Activated CD8-positive, alpha-beta memory T cell treated with anti-CD3 and anti-CD28 coated beads, Interleukin-2, amount 50 U/mL, for 24 hours (primary cell): Measurements from ENCODE around the gene BMERB1.
"Not testable (repeated sequence)": the region's sequence is repeated elsewhere in the genome, so short reads cannot be mapped to it uniquely, and the experiment has no call there.

Experiments
- DNase-seq: peaks from one replicate; pipeline ENCODE4 v3.0.0-alpha.2; 2020; ENCODE audit errors: extremely low read depth

Gene BMERB1

DNA sequence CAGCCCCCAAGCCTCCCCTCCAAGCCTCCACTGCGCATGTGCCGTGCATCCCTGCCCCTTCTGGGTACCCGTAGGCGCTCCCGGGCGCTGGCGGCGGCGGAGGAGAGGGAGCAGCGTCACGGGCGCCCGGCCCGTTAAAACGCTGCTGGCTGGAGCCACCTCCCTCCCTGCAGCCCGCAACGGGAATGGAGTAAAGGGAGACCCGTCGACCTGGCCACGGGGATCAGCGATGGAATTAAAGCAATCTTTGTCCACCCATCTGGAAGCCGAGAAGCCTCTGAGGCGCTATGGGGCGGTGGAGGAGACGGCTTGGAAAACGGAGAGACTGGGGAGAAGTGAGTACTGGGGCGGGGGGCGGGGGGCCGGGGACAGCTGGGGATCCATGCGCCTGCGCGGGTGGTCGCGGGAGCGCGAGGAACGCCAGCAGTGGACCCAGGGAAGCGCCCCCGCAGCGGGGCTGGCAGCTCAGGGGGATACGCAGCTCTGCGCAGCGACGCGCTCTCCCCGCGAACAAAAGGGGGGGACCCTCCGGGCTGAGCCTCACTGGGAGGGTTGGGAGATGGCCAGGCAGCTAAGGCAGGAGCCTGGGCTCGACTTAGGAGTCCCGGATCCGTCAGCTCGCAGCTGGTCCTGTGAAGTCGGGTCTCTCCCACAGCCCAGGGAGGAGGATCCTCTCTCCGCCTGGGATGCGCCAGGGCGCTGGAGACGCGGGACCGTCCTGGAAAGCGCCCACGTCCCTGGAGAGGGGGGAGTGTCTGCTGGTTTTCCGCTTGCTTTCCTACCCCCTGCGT lies at the start of gene BMERB1:
TSS of gene BMERB1 (plus strand) at position 164 of the 791 bp plus-strand sequence. CDS start at position 230, 66 bp downstream.
- DNase-seq, result peak; percentile 41

DNA sequence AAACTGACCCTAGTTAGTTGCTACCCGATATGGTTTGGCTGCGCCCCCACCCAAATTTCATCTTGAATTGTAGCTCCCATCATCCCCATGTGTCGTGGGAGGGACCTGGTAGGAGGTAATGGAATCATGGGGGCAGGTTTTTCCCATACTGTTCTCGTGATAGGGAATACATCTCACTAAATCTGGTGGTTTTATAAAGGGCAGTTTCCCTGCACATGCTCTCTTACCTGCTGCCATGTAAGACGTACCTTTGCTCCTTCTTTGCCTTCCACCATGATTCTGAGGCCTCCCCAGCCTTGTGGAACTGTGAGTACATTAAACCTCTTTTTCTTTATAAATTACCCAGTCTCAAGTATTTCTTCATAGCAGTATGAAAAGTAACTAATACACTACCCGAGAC lies 46.3 kb upstream of the BMERB1 start:
- DNase-seq, result not testable (repeated sequence)

DNA sequence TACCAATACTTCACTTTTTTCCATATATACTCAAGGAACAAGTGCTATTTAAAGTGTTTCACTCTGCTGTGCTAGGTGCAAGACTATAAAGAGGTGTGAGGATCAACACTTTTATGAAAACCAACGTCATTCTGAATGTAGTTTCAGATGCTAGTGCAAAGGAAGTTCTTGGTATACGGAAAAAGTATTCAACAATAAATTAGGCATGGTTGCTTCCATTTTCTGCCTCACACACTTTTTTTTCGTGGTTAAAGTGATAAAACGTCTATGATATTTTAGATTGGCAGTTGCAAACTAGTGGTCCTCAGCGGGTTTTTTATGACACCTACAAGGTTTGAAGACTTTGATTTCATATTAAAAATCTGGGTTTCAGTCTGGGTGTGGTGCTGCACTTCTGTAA lies 44.5 kb upstream of the BMERB1 start:
- DNase-seq, result not testable (repeated sequence)

DNA sequence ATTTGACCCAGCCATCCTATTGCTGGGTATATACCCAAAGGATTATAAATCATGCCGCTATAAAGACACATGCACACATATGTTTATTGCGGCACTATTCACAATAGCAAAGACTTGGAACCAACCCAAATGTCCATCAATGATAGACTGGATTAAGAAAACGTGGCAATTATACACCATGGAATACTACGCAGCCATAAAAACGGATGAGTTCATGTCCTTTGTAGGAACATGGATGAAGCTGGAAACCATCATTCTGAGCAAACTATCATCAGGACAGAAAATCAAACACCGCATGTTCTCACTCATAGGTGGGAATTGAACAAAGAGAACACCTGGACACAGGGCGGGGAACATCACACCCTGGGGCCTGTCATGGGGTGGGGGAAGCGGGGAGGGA lies 41.4 kb upstream of the BMERB1 start:
- DNase-seq, result not testable (repeated sequence)

DNA sequence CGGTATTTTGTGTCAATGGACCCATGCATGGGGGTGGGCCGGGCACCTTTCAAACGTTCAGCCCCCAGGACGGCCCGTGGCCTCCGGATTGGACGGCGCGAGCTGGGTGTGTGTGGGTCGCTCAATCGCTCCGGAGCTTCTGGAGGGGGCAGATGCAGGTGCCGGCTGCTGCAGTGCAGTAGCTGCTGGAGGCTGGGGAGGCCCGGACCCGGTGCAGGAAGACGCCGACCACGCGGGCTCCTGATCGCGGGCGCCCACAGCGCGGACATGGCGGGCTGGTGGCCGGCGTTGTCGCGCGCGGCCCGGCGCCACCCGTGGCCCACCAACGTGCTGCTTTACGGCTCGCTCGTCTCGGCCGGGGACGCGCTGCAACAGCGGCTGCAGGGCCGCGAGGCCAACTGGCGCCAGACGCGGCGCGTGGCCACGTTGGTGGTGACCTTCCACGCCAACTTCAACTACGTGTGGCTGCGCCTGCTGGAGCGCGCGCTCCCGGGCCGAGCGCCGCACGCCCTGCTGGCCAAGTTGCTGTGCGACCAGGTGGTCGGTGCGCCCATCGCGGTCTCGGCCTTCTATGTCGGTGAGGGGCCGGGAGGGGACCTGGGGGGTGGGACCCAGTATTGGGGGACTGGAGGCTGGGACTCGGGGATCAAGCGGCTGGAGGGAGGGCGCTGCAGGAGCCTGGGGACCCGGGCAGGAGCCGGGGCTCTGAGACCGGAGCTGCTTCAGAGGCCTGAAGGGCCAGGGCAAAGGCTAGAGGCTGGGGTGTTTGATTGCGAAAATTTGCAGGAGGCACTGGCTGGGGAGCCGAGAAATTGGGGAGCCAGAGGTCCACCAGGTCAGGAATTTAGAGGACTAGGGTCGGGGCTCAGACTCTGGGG lies 38.5 kb upstream of the BMERB1 start, which contains the start of gene MPV17L:
TSS of gene MPV17L (plus strand) at position 124 of the 878 bp plus-strand sequence. CDS start at position 268, 144 bp downstream.
- DNase-seq, result not testable (repeated sequence)

DNA sequence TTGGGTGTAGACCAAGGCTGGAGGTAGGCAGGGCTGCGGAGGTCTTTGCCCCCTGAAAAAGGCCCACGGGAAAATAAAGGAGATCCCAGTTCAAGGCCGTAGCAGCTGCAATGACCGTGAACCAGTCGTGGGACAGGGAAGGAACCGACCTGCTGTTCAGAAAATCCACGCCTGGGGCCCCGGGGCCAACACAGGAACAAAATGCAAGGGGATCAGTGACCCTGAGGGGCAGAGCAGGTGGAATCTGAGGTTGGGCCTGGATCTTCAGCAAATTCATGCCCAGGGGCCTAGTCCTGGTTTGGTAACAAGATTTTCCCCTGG lies 37.9 kb upstream of the BMERB1 start:
- not testable (repeated sequence) for DNase-seq

DNA sequence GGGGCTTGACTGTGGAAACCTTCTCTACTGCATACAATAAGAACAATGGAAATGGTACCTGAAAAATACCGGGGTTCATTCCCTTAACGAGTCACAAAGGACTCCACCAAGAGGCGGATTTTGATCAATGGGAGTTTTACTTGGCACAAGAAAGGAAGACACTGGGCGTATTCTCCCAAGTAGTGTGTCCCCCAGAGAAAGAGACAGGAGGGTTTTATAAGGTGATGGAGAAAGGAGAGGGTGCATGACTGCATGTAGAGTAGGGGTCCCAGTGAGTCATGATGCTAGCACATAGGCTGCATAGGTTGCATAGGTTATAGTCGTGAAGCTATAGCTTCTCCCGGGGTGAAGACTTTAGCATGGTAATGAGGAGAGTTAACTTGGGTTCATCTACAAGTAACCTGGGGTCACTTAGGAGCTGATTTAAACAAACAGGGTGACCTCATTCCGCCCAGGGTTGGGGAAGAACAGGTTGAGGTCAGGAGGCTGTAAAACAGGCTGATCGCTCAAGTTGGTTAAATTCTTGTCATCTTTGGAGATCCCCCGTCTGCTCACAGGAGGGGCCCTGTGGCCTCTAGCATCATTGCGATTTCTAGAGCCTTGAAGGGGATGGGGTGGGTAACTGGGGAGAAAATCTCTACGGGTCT lies 37.3 kb upstream of the BMERB1 start:
- DNase-seq, result no peak

DNA sequence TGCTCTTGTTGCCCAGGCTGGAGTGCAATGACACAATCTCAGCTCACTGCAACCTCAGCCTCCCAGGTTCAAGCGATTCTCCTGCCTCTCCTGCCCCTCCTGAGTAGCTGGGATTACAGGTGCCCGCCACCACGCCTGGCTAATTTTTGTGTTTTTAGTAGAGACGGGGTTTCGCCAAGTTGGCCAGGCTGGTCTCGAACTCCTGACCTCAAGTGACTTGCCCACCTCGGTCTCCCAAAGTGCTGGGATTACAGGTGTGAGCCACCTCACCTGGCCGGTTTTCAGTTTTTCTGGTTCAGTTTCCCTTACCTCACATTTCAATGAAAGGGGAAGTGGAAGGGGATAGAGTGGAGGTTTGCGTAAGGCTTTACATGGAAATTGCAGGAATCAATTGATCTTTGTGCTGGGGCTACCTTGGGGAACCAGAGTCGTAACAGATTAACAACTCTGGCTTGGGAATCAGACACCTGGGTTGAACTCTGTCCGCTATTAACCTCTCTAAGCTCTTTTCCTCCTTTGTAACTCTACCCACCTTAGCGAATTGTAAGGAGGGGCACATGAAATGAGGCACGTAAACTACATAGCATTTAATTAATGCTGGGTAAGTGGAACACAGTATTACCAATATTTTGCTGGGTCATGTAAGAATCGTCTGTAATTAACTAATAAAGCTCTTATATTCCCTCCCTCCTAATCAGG lies 35.6 kb upstream of the BMERB1 start:
- no peak for DNase-seq

DNA sequence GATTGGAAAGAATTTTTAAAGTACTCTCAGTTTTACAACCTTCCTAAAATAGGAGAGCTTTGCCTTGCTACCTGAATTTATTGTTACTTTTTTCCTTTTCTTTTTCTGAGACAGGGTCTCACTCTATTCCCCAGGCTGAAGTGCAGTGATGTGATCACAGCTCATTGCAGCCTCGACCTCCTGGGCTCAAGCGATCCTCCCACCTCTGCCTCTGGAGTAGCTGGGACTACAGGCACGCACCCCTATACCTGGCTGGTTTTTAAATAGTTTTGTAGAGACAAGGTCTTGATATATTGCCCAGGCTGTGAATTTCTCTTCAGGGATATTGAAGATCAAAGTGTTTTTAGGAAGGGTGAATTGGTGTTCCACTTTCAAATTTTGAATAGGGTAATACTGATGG lies 35.1 kb upstream of the BMERB1 start:
- no peak for DNase-seq

DNA sequence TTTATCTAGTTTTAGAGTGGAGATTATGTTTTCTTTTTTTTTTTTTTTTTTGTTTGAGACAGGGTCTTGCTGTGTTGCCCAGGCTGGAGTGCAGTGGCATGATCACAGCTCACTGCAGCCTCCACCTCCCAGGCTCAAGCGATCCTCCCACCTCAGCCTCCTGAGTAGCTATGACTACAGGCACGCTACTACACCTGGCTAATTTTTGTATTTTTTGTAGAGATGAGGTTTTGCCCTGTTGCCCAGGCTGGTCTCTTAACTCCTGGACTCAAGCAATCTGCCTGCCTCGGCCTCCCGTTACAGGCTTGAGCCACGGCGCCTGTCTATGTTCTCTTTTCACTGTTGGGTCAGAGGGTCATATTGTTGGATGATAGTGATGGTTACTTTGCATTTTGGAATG lies 34.1 kb upstream of the BMERB1 start:
- not testable (repeated sequence) for DNase-seq

DNA sequence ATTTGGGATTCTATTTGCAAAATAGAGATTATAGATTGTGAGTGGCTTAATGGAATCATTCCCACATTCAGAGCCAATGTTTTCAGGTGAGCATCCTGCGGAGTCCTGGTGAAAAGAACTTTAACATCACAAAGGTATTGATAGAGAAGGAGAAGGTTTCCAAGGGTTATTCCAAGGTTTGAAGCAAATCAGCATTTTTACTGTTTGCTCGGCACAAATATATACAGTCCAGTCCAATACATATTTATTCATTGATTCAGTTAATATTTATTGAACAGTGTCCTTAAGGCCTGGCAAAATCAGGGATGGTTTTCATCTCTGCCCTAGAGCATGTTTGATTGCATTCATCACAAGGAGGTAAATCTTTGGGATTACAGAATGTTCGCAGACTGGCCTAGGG lies 32.4 kb upstream of the BMERB1 start:
- DNase-seq, result no peak

DNA sequence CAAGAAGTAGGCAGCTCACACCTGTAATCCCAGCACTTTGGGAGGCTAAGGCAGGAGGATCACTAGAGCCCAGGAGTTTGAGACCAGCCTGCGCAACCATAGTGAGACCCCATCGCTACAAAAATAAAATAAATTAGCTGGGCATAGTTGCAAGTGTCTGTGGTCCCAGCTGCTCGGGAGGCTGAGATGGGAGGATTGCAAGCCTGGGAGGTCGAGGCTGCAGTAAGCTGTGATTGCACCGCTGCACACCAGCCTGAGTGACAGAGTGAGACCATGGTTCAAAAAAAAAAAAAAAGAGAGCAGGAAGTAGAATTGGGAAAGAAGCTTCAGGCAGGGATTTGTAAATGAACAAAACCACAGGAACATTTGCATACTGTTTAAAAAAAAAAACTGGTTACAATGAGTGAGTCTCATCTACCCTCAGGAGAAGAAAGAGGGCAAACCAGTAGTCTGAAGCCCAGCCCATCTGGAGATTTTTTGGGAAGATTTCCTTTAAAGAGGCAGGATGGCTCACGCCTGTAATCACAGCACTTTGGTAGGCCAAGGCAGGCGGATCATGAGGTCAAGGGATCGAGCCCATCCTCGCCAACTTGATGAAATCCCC lies 30.9 kb upstream of the BMERB1 start:
- no peak for DNase-seq

DNA sequence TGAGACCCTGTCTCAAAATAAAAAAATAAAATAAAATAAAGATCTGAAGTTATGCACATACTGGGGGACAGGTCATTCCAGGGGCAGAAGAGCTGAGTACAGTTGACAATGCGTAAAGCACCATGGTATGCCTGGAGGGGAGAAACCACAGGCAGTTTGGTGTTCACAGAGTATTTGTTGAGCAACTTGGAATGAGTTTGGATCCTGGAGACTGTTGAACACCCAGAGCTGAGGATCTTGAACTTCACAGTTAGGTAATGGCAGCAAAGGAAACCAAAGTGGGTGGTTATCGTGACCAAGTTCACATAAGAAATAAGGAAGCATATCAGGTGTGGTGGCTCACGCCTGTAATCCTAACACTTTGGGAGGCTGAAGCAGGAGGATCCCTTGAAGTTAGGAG lies 30.3 kb upstream of the BMERB1 start:
- DNase-seq, result not testable (repeated sequence)

DNA sequence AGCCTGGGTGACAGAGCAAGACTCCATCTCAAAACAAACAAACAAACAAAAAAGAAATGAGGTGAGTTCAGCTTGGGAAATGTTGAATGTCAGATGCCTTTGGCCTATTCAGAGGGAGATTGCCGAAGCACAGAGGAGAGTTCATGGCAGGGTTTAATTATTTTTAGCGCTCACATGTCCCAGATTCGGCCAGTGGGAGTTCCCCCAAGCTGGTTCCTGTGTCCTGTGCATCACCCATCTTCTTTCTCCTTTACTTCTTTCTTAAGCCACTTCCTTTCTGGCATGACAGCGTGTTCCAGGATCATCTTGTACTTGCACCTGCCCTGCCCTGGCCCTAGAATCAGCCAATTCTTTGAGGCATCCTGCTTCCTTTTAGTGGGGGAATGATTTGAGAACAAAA lies 29.6 kb upstream of the BMERB1 start:
- DNase-seq, result no peak

DNA sequence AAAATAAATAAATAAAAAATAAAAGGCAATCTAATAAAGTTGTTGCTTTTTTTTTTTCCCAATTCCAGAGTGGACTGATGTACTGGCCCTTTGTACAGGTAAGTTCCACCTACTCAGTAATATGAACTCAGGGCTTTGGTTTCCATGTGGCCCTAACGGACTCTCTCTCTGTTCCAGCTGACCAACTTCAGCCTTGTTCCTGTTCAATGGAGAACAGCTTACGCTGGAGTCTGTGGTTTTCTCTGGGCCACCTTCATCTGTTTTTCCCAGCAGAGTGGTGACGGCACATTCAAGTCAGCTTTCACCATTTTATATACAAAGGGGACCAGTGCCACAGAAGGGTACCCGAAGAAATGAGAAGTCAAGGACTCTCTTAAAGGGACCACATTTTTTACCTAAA lies 26.6 kb upstream of the BMERB1 start:
- not testable (repeated sequence) for DNase-seq

DNA sequence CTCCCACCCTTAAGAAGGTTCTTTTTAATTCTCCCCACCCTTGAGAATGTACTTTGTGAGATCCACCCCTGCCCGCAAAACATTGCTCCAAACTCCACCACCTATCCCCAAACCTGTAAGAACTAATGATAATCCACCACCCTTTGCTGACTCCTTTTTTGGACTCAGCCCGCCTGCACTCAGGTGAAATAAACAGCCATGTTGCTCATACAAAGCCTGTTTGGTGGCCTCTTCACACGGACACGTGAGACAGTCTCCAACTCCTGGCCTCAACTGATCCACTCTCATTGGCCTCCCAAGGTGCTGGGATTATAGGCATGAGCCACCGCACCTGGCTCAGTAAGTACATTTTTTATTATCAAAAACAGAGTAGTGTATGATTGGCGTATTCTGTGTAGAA lies 24.9 kb upstream of the BMERB1 start:
- not testable (repeated sequence) for DNase-seq

DNA sequence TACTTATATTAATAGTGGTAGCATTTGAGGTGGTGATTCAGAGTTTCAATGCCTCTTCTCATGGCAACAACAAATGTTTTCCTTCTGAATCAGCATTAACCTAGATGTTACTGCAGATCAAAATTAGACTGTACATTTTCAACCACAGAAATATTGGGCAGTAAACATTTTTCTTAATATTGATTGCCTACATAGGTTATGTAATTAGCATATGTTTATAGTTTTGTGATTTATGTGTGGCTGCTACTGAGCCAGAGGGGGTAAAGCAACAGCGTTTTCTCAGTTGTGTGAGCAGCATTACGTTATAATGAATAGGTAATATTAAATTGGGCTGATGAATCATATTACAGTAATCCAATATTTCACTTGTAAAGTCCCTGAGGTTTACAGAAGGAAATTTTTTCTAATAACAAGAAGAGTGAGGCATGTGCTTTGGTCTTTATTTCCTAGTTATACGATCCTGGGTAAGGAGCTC lies 18.8 kb upstream of the BMERB1 start:
- DNase-seq, result no peak

DNA sequence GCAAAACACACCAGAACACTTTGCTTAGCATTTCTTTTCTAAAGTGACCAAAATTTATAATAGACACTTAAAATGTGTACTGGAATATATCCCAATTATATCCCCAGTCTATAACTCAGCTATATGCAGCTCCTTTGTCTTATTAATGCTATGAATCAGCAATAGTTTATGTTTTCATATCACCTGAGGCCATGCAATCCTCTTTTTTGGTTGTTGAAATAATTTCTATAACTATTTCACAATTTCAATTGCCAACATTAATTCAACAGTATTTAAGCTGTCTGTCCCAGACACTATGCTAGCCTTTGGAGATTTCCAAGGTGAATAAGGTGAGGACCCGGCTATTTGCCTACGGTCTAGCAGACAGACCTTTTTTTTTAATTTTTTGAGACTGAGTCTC lies 17.2 kb upstream of the BMERB1 start:
- DNase-seq, result no peak

DNA sequence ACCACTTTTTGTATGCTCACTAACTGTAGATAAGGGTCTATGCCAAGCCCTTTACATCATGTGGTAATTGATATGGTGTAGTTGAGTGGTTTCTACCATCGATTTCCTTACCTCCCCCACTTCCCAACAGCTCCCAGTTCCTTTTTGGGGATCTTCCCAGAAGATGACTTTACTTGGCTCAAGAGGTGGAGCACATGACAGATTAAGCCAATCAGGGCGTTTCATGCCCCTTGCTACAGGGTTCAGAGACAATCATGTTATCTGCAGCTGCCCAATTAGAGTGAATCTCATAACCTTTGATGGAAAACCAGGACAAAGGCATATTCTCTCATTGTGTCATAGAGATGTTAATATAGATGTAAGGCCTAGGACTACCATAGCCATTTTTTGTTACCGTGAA lies 16.2 kb upstream of the BMERB1 start:
- no peak for DNase-seq

DNA sequence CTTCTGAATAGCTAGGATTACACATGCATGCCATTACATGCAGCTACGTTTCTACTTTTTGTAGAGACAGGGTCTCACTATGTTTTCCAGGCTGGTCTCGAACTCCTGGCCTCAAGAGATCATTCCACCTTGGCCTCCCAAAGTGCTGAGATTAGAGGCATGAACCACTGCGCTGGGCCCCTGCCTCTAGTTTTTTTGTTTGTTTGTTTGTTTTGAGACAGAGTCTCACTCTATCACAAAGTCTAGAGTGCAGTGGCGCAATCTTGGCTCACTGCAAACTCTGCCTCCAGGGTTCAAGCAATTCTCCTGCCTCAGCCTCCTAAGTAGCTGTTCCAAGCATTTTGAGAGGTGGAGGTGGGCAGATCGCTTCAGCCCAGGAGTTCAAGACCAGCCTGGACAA lies 12.7 kb upstream of the BMERB1 start:
- not testable (repeated sequence) for DNase-seq

DNA sequence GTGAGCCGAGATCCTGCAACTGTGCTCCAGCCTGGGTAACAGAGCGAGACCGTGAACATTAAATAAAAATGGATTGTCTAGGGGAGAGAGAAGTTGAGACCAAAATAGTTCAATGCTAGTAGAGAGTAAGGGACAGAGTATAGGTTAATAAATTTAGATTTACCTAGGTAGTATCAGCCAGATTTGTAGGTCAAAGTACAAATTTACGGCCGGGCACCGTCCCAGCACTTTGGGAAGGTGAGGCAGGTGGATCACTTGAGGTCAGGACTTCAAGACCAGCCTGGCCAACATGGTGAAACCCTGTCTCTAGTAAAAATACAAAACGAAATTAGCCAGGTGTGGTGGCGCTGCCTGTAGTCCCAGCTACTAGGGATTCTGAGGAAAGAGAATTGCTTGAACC lies 12.2 kb upstream of the BMERB1 start:
- no peak for DNase-seq
